SK-N-DZ (cell line): ENCODE results near the gene KRTAP20-1. TPM values are rescaled to one million over a fixed set of nuclear protein-coding genes. Genes with fewer than 3 reads are reported as not detected.

Experiments used
- DNase-seq: peaks from one replicate; pipeline ENCODE4 v3.0.0-alpha.2; 2015; ENCODE audit warnings: low spot score
- polyA plus RNA-seq, 2 experiments: library from polyadenylated mRNA; depleted of rRNA; stranded (reverse); fragments of >200 nt; gene quantifications; 2 replicates each; pipeline ENCODE4 v1.2.3, GENCODE V29; 2014

KRTAP20-1 gene, protein sequence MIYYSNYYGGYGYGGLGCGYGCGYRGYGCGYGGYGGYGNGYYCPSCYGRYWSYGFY
- not detected in 2 replicates for polyA plus RNA-seq (2014; cell fraction: cytosol; rRNA removed)
- not detected in 2 replicates for polyA plus RNA-seq (2014; cell fraction: nucleus; rRNA removed)

DNA sequence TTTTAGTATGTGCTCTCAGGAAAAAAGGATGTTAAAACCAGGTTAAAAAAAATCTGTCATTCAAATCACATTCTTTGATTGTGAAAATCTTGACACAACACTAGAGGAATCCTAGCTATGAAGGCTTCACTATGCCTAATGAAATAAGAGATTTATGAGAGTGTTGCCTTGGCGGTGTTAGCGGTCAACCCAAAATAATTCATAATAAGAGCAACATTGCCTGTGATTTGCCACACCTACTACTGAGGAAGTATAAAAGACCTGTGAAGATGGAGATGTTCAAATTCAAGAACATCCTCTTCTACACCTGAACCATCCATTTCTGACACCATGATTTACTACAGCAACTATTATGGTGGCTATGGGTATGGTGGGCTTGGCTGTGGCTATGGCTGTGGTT lies at the start of gene KRTAP20-1:
Gene KRTAP20-1 (plus strand): TSS at position 301 of the 400 bp plus-strand sequence. CDS start 30 bp downstream, at position 331.
- DNase-seq, result no peak

DNA sequence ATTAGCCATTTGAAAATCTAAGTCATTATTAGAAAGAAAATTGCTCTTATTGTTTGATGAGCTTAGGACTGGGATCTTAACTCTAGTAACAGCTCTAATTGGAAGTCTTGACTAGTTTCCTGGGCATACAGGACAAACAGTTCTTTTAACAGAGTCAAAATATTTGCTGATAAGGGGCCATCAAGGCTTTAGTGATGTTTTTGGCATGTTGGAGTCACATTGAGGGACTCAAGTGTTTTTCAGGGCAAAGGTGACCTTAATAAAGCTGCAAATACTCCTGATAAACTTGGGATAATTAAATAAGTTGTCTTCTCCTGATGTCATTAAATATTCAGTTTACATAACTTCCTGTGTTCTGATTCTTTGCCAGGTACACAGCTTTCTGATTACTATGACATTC lies 48.6 kb upstream of the KRTAP20-1 start:
- no peak for DNase-seq

DNA sequence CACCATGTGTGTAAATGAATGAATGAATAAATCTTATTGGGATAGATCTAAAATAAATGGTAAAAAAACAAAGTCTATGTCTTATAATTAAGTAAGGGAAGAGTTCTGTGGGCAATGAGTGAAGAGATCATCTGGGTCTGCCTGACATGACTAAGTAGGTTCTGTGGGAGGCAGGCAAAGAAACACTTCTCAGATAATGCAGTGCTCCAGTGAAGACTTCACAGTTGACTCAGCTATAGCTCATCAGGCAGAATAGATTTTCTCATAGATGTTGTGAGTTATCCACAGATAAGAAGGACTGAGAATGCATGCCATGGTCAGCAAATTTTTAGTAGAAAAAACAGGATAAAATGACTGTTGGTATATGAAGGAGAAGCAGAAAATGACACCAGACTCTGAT lies 38.5 kb upstream of the KRTAP20-1 start:
- no peak for DNase-seq

DNA sequence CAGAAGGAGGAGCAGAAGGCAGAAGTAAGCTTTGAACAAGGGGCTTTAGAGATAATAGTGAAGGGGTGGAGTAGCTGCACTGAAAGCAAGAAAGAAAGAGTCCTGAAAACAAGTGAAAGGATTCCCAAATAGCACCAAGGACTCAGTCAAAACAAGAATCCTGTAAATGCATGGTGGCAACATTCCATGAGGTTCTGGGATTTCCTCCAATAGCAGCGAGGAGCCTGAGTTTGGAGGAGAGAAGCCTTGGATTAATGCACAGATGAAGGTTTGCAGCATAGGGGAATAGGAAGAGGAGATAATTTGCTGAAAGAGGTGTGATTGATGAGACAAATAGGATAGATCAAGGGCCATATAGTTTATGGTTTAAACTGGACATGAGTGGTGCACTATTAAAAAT lies 36.9 kb upstream of the KRTAP20-1 start:
- DNase-seq, result no peak

DNA sequence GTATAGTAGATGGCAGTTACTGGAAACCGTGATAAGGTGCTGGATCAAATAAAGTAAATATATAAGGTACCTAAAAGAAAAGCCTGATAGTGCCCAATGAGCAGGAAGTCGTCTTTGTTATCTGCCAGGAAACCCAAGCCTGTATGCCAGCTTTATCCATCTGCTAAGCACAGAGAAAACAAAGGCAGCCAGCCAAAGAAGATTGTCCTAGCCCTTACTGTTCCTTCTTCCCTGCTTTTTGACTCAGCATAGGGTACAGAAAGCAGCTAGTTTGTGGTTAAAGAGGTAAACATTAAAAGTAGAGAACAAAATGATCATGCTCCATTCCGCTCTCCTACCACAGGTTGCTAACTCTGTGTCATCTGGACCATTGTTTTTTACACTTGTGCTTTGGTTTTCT lies 36.1 kb upstream of the KRTAP20-1 start:
- DNase-seq, result no peak

DNA sequence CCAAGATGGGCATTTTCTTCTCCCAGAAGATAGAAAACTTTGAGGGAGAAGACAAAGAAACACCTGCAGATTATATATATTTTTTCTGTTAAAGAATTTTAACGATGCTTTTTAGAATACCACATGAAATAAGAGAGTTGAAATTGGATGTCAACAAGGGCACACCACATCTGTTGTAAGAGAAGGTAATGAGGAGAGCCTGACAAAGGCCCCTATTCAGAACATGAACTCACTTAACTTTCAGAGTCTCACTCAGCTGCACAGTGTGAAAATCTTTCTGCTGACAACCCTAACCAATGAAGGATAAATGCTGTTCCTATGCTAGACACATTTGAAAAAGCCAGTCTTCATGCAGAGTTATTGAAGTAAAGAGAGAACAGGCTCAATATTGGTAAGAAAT lies 33.4 kb upstream of the KRTAP20-1 start:
- no peak for DNase-seq

DNA sequence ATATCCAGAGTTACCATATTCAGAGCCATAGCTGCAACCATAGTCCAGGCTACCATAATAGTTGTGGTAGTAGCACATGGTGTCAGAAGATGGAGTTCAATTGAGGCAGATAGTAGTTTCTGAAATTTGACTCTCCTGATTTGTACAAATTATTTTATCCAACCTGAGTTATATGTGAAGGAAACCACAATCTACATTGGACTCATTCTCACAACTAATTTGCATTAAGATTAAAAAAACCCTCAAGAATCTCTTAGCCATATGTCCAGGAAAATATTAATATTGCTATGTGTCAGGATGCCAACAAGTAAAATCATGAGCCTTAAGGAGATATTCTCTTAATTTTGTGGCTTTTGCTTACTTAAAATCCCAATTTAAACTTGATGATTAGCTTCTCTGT lies 25.9 kb upstream of the KRTAP20-1 start, which contains the start of gene KRTAP22-2:
Gene KRTAP22-2 (minus strand): TSS at position 101 of the 400 bp plus-strand sequence.
- DNase-seq, result no peak

DNA sequence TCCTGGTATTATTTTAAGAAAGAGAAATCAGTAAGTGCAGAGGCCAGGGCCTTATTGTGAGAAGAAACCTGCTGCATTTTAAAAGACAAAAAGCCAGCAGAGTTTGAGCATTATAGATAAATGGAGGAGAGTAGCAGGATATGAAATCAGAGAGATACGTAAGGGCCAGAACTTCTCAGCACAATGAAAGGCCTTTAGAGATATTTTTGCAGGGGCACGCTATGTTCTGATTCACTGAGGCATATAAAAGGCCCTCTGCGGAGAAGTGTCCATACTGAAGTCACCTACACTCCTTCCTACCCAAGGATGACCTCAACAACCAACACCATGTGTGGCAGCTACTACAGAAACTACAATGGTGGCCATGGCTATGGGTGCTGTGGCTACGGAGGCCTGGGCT lies 24.1 kb upstream of the KRTAP20-1 start, which contains the start of gene KRTAP6-3:
Gene KRTAP6-3 (plus strand): TSS at position 301 of the 400 bp plus-strand sequence. CDS start 6 bp downstream, at position 307.
- DNase-seq, result no peak

DNA sequence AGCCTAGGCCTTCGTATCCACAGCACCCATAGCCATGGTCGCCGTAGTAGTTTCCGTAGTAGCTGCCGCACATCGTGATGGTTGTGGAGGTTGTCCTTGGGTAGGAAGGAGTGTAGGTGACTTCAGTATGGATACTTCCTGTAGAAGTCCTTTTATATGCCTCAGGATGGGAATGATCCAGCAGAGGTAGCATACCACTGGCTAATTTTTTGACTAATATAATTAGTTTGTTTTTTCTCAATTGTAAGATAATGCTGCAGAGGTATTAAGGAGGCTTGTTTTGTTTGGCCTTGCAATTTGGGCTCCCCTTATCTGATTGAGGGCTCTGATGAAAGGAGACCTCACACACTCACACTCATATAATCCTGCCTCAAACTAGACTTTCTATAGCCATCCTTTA lies 17.4 kb upstream of the KRTAP20-1 start, which contains the start of gene KRTAP6-2:
Gene KRTAP6-2 (minus strand): TSS at position 101 of the 400 bp plus-strand sequence. CDS start 28 bp downstream, at position 73.
- DNase-seq, result no peak

DNA sequence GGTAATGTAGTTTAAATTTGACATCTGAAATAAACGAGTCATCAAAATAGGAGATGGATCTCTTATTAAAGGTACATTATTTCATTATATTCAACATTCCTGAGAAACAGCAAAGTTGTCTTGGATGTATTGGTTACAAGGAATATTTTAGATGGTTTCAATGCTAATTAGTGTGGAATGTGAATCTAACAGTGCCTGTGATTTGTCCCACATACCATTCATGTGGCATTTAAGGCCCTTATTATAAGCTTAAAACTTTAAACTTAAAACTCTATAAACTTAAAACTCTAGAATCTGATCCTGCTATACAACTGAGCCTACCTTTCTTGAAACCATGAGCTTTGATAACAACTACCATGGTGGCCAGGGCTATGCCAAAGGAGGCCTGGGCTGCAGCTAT lies 15.4 kb upstream of the KRTAP20-1 start, which contains the start of gene KRTAP22-1:
Gene KRTAP22-1 (plus strand): TSS at position 301 of the 400 bp plus-strand sequence.
- DNase-seq, result no peak

DNA sequence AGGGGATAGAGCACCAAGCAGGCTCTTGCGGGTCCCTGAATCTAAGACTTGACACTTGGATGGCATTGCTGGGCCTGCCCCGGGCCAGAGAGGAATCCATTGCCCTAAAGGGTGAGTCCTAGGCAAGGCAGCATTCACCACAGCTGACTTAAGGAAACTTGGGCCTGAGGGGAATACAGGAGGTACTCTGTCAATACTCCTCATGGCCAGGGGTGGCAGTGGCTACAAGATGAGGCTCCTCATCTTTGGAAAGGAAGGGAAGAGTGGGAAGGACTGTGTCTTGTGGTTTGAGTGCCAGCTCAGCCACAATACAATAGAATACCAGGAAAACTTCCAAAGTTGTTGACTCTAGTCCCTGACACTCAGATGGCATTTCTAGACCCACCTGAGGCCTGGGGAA lies 10.3 kb upstream of the KRTAP20-1 start:
- no peak for DNase-seq

DNA sequence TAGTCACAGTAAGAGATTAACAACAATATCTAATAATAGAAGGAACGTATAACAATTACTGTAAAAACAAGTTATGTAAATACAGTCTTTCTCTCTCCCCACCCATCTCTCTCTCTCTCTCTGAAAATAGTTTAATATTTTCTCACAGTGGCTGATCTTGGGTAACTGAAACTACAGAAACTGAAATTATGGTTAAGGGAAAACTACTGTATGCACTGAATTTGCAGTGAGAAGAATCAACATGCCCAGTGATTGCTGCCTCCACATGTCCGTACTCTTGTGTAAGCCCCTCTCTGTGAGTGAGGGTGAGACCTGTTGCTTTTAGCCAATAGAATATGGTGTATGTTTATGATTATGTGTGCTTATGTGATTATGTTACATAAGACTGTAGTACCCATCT lies 4.1 kb upstream of the KRTAP20-1 start:
- DNase-seq, result no peak

DNA sequence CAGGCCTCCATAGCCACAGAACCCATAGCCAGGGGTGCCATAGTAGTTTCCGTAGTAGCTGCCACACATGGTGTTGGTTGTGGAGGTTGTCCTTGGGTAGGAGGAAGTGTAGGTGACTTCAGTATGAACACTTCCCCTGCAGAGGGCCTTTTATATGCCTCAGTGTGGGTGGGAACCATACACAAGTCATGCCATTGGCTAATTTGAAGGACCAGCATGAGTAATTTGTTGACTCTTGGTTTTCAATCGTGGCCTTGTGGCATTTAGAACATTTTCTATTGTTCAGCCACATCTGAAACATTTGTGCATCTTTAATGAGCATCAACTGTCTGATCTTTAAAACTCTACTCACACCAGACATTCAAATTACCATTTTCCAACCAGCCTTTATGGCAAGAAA lies 2.4 kb upstream of the KRTAP20-1 start, which contains the start of gene KRTAP6-1:
Gene KRTAP6-1 (minus strand): TSS at position 95 of the 400 bp plus-strand sequence. CDS start 26 bp downstream, at position 69.
- no peak for DNase-seq

DNA sequence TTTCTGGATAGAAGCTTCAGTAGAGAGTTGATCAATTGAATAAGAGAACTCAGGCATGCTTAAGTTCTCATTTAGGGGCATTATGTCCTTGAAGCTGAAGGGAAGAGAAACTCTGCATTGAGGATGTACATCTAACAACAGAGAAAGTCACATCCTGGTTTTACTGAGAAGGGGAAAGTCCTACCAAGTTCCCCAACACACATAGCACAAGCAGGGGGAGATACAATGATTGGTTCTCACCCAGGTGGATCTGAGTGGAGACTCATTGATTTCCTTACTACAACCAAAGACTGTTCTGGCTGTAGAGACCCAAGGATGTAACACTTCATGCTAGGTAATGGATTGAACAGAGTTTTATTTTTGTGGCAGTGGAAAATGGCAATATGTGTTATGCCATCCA lies 1.0 kb upstream of the KRTAP20-1 start:
- no peak for DNase-seq

DNA sequence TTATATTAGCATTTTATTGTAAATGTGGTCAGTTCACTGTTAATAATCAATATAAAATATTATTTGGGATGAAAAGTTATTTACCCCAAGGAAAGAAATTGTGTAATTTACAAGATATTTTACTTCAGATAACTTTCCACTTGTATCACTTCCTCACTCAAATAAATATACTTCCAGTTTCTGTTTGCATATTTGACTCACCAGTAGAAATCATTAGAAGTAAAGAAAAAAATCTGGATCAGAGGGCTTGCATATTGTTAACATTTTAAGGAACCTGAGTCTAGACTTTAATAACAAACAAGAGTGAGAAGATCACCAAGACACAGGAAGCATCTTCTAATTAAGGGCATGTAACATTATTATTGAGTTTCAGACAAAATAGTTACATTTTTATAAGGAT lies 3.9 kb downstream of the KRTAP20-1 start:
- DNase-seq, result no peak

DNA sequence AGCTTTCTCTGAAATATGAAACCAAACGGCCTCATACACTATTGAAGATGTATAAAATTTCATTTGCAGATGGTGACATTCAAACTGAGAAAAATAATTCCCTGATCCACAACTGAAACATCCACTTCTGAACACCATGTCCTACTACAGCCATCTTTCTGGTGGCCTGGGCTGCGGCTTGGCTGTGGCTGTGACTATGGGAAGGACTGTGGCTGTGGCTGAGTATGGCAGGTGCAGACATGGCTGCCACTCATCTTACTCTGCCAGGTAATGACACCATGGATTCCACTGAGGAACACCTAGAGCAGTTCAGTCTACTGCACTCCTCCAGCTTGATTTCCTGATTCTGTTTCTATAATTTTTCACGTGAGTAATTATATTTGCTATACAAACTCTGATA lies 4.3 kb downstream of the KRTAP20-1 start, which contains the start of gene KRTAP20-4:
Gene KRTAP20-4 (plus strand): TSS at position 106 of the 400 bp plus-strand sequence.
- no peak for DNase-seq

DNA sequence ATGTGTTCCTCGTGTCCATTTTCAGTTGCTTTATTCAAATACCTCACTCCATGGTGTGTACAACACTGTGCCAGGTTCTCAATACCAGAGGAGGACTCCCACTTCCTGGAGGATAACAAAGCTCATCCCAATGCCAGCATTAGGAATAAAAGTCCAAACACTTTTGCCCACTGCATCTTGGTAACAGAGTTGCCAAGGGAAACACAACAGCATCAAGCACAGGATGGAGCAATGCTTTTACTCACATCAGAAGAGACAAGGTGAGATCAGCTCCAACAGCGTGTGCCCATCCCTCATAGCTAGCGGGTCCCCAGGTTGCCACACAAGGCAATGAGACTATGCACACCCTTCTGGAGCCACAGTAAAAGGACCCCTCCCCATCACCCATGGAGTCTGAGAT lies 7.1 kb downstream of the KRTAP20-1 start:
- no peak for DNase-seq

DNA sequence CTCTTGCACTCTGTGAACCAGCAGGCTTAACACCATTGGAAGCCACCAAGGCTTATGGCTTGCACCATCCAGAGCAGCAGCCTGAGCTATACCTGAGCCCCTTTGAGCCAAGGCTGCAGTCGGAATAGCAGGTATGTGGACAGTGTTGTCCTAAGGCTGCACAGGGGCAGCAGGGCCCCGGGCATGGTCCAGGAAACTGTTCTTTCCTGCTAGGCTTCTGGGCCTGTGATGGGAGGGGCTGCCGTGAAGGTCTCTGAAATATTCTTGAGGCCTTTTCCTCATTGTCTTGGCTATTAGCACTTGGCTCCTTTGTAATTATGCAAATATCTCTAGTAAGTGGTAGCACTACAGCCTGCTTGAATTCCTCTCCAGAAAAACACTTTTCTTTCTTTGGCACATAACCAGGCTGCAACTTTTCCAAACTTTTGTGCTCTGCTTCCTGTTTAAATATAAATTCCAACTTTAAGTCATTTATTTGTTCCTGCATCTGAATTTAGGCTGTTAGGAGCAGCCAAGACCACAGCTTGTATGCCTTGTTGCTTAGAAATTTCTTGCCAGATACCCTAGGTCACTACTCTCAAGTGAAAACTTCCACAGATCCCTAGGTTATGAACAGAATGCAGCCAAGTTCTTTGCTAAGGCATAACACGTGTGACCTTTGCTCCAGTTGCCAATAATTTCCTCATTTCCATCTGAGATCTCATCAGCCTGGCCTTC lies 9.4 kb downstream of the KRTAP20-1 start:
- DNase-seq, result no peak

DNA sequence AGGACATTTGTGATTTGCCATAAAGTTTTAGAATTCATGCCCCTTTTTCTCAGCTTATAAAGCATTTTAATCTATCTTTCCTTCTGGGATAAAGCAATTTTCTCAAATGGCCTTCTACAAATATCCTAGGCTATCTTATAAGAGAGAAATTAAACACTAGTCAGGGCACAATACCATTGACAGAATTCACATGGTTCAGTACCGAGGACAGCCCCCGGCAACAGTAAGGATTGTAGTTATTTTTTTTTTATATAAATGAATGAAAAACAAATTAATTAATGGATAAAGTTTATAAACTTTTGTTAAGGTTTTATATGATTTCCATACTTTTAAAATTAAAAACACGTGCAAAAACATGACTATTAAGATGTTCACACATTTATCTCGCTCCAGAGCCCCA lies 11.9 kb downstream of the KRTAP20-1 start:
- DNase-seq, result no peak

DNA sequence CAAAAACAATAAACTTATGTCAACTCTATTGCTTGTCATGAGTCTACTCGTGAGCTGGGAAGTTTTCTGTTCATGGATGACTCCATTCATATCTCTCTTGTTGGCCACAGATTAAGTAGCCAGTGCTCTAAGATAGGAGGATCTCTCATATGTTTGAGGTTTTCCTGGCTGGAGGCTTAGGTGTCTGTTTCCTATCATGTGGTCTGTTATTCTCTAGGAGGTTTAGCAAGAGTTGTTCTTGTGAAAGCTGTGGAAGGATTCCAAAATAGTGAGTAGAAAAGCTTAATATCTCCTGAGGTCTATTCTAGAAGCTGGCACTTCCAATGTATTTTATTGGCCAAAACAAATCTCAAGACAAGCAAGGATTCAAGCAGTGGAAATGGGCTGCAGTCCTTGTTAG lies 13.0 kb downstream of the KRTAP20-1 start:
- DNase-seq, result no peak

DNA sequence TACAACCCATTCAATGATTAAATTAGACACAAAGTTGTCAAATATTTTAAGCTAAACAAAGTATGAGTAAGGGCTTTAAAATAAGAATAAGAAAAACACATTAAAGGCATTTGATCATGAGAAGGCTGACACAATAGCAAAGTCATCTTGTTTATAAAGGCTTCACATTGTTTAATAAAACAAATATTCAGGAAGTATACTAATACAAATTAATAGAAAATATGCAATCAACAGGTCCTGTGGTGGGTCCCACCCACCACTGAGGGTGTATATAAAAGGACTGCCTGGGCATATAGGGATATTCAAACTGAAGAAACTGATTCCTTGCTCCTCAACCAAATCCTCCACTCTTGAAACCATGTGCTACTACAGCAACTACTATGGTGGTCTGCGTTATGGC lies 18.7 kb downstream of the KRTAP20-1 start, which contains the start of gene KRTAP20-2:
Gene KRTAP20-2 (plus strand): TSS at position 301 of the 400 bp plus-strand sequence. CDS start 58 bp downstream, at position 359.
- DNase-seq, result no peak

DNA sequence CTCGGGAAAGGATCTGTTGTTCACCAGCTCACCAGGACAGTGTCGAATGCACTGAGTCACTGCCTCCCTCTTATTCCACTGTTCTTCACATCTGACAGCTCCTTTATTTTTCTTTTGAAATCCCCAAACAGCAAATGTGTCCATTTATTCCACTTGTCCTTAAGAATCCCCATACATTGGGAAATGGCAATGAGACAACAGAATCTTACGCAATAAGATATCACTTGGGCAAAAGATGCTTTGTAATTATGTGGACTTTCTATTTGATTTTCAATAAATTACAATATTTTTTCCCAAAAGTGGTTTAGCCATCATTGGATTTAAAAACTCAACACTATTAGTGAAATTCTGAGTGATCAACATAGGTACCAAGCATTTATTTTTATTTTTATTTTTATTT lies 22.5 kb downstream of the KRTAP20-1 start:
- DNase-seq, result no peak

DNA sequence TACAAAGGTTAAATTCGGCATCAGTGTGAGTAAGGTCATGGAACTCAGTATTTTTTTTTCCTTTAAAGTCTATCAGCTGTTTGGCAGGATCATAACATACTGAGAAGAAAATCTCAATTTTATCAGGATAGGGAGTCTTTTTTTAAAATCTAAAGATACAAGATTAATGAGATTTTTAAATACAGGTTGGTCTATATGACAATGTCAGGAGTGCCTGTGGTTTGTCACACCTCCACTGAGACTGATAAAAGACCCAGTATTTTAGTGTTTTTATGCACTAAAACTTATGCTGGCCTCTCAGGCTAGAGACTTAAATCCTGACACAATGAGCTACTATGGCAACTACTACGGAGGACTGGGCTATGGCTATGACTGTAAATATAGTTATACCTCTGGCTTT lies 26.3 kb downstream of the KRTAP20-1 start, which contains the start of gene KRTAP20-3:
Gene KRTAP20-3 (plus strand): TSS at position 301 of the 400 bp plus-strand sequence.
- no peak for DNase-seq
